GM23338 (cell line): Measurements from ENCODE around the gene SH3GL2. TPM values are rescaled to one million over a fixed set of nuclear protein-coding genes. Genes with fewer than 3 reads are reported as not detected.

Experiments used
- ATAC-seq: fragments of 200-7000 bp; cut with Tn5 transposase; 3 replicates; pipeline ENCODE4 v1.9.1; 2020
- DNase-seq: peaks from one replicate; pipeline ENCODE4 v3.0.0-alpha.2; 2015; ENCODE audit warnings: low spot score
- H2AFZ ChIP-seq: fragments of 200-600 bp; sonication (generic); 2 replicates; pipeline ENCODE4 v1.8.0; 2016; ENCODE audit warnings: antibody characterized with exemption, mild to moderate bottlenecking, moderate library complexity
- H3F3A ChIP-seq: fragments of 200-600 bp; sonication (generic); replicated peaks from 2 replicates; pipeline ENCODE4 v1.8.0; 2017; ENCODE audit warnings: antibody characterized with exemption, mixed run types, low read depth
- H3K27ac ChIP-seq: fragments of 200-600 bp; sonication (generic); 2 replicates; pipeline ENCODE4 v1.6.1; 2016; ENCODE audit warnings: low read depth
- H3K27me3 ChIP-seq: fragments of 200-600 bp; sonication (generic); 2 replicates; pipeline ENCODE4 v1.8.0; 2016; ENCODE audit warnings: mild to moderate bottlenecking, mixed run types, moderate library complexity; ENCODE audit not compliant: insufficient read depth
- H3K36me3 ChIP-seq: fragments of 200-600 bp; sonication (generic); 2 replicates; pipeline ENCODE4 v1.8.0; 2016; ENCODE audit warnings: mild to moderate bottlenecking; ENCODE audit not compliant: insufficient read depth
- H3K4me1 ChIP-seq: fragments of 200-600 bp; sonication (generic); 2 replicates; pipeline ENCODE4 v1.8.0; 2016; ENCODE audit warnings: mild to moderate bottlenecking, moderate library complexity; ENCODE audit not compliant: insufficient read depth
- H3K4me2 ChIP-seq: fragments of 200-600 bp; sonication (generic); 2 replicates; pipeline ENCODE4 v1.7.1; 2017; ENCODE audit warnings: mixed run types
- H3K4me3 ChIP-seq: fragments of 200-600 bp; sonication (generic); 2 replicates; pipeline ENCODE4 v1.6.1; 2016; ENCODE audit warnings: mixed run types
- H3K79me2 ChIP-seq: fragments of 200-600 bp; sonication (generic); replicated peaks from 2 replicates; pipeline ENCODE4 v1.8.0; 2017; ENCODE audit warnings: mild to moderate bottlenecking; ENCODE audit not compliant: insufficient read depth
- H3K9me2 ChIP-seq: fragments of 200-600 bp; sonication (generic); 2 replicates; pipeline ENCODE4 v1.8.0; 2017; ENCODE audit not compliant: insufficient read depth
- H4K20me1 ChIP-seq: fragments of 200-600 bp; sonication (generic); replicated peaks from 2 replicates; pipeline ENCODE4 v1.8.0; 2017; ENCODE audit warnings: mild to moderate bottlenecking; ENCODE audit not compliant: insufficient read depth
- H3K27ac Mint-ChIP-seq: 2 replicates; pipeline ENCODE4 v1.8.0; 2020; ENCODE audit warnings: inconsistent platforms, mild to moderate bottlenecking, moderate library complexity, mixed read lengths
- H3K27me3 Mint-ChIP-seq: 3 replicates; pipeline ENCODE4 v1.8.0; 2022; ENCODE audit warnings: low read depth, mild to moderate bottlenecking, moderate library complexity, mixed read lengths, inconsistent platforms; ENCODE audit not compliant: insufficient read depth, poor library complexity
- H3K36me3 Mint-ChIP-seq: 3 replicates; pipeline ENCODE4 v1.8.0; 2021; ENCODE audit warnings: low read depth, mild to moderate bottlenecking, inconsistent platforms, moderate library complexity, mixed read lengths
- H3K4me1 Mint-ChIP-seq: 3 replicates; pipeline ENCODE4 v1.8.0; 2020; ENCODE audit warnings: mild to moderate bottlenecking, inconsistent platforms, mixed read lengths
- H3K4me3 Mint-ChIP-seq: 3 replicates; pipeline ENCODE4 v1.8.0; 2021; ENCODE audit warnings: moderate library complexity, mild to moderate bottlenecking, inconsistent platforms, mixed read lengths
- H3K9me3 Mint-ChIP-seq: 3 replicates; pipeline ENCODE4 v1.8.0; 2020; ENCODE audit warnings: moderate library complexity, mild to moderate bottlenecking, inconsistent platforms, mixed read lengths
- JUNB ChIP-seq: IDR thresholded peaks from one replicate; pipeline ENCODE4 v1.6.1; 2016; ENCODE audit warnings: antibody characterized with exemption; ENCODE audit not compliant: unreplicated experiment
- NANOG ChIP-seq: IDR thresholded peaks from 2 replicates; pipeline ENCODE4 v1.6.1; 2016; ENCODE audit warnings: antibody characterized with exemption, borderline replicate concordance
- POLR2AphosphoS5 ChIP-seq: IDR thresholded peaks from 2 replicates; pipeline ENCODE4 v1.6.1; 2016; ENCODE audit warnings: antibody characterized with exemption, low read depth
- ZNF114 ChIP-seq: fragments of 250-450 bp; sonication (Bioruptor Pico); IDR thresholded peaks from 2 replicates; pipeline ENCODE4 v1.5.0; 2020; ENCODE audit warnings: mild to moderate bottlenecking, moderate library complexity
- polyA plus RNA-seq: library from polyadenylated mRNA; unstranded; fragments of >200 nt; fragmentation: Nextera tagmentation; extraction: Ambion mirVana; gene quantifications from 2 replicates; pipeline ENCODE4 v1.2.1, GENCODE V29; 2016
- total RNA-seq: library from RNA; depleted of rRNA; stranded (reverse); fragments of >200 nt; shearing (Covaris generic); gene quantifications from 2 replicates; pipeline ENCODE4 v1.2.3, GENCODE V29; 2014
- TF ChIP-seq, protein P1 (sequence below): fragments of 250-450 bp; sonication (Bioruptor Pico); IDR thresholded peaks from 2 replicates; pipeline ENCODE4 v1.5.0; 2020; ENCODE audit warnings: mild to moderate bottlenecking, moderate library complexity
- TF ChIP-seq, protein P2 (sequence below): IDR thresholded peaks from one replicate; pipeline ENCODE4 v1.6.1; 2018; ENCODE audit warnings: antibody characterized with exemption; ENCODE audit not compliant: unreplicated experiment
- TF ChIP-seq, protein P3 (sequence below): IDR thresholded peaks from 2 replicates; pipeline ENCODE4 v1.6.1; 2016; ENCODE audit warnings: antibody characterized with exemption

SH3GL2 gene
- total and polyA plus RNA-seq, 2 experiments from 2014 or later, result 5.9 to 8.6 TPM

DNA sequence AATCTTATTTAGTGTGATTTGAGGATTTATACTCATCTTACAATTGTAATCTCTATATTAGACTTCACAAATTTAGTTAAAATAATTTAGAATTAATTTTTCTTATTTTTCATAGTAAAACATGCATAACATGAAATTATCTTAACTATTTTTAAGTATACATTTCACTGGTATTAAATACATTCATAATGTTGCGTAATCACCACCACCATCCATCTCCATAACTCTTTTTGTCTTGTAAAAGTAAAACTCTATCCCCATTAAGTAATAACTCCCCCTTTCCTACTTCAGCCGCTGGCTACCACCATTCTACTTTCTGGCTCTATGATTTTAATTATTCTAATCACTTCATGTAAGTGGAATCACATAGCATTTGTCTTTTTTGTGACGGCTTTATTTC is 193.4 kb downstream of the SH3GL2 start (continued):
- TF ChIP-seq, protein P1, sequence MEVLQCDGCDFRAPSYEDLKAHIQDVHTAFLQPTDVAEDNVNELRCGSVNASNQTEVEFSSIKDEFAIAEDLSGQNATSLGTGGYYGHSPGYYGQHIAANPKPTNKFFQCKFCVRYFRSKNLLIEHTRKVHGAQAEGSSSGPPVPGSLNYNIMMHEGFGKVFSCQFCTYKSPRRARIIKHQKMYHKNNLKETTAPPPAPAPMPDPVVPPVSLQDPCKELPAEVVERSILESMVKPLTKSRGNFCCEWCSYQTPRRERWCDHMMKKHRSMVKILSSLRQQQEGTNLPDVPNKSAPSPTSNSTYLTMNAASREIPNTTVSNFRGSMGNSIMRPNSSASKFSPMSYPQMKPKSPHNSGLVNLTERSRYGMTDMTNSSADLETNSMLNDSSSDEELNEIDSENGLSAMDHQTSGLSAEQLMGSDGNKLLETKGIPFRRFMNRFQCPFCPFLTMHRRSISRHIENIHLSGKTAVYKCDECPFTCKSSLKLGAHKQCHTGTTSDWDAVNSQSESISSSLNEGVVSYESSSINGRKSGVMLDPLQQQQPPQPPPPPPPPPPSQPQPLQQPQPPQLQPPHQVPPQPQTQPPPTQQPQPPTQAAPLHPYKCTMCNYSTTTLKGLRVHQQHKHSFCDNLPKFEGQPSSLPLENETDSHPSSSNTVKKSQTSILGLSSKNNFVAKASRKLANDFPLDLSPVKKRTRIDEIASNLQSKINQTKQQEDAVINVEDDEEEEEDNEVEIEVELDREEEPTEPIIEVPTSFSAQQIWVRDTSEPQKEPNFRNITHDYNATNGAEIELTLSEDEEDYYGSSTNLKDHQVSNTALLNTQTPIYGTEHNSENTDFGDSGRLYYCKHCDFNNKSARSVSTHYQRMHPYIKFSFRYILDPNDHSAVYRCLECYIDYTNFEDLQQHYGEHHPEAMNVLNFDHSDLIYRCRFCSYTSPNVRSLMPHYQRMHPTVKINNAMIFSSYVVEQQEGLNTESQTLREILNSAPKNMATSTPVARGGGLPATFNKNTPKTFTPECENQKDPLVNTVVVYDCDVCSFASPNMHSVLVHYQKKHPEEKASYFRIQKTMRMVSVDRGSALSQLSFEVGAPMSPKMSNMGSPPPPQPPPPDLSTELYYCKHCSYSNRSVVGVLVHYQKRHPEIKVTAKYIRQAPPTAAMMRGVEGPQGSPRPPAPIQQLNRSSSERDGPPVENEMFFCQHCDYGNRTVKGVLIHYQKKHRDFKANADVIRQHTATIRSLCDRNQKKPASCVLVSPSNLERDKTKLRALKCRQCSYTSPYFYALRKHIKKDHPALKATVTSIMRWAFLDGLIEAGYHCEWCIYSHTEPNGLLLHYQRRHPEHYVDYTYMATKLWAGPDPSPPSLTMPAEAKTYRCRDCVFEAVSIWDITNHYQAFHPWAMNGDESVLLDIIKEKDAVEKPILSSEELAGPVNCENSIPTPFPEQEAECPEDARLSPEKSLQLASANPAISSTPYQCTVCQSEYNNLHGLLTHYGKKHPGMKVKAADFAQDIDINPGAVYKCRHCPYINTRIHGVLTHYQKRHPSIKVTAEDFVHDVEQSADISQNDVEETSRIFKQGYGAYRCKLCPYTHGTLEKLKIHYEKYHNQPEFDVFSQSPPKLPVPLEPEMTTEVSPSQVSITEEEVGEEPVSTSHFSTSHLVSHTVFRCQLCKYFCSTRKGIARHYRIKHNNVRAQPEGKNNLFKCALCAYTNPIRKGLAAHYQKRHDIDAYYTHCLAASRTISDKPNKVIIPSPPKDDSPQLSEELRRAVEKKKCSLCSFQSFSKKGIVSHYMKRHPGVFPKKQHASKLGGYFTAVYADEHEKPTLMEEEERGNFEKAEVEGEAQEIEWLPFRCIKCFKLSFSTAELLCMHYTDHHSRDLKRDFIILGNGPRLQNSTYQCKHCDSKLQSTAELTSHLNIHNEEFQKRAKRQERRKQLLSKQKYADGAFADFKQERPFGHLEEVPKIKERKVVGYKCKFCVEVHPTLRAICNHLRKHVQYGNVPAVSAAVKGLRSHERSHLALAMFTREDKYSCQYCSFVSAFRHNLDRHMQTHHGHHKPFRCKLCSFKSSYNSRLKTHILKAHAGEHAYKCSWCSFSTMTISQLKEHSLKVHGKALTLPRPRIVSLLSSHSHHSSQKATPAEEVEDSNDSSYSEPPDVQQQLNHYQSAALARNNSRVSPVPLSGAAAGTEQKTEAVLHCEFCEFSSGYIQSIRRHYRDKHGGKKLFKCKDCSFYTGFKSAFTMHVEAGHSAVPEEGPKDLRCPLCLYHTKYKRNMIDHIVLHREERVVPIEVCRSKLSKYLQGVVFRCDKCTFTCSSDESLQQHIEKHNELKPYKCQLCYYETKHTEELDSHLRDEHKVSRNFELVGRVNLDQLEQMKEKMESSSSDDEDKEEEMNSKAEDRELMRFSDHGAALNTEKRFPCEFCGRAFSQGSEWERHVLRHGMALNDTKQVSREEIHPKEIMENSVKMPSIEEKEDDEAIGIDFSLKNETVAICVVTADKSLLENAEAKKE (CRISPR knock-in tag), result no peak
- TF ChIP-seq, protein P2, sequence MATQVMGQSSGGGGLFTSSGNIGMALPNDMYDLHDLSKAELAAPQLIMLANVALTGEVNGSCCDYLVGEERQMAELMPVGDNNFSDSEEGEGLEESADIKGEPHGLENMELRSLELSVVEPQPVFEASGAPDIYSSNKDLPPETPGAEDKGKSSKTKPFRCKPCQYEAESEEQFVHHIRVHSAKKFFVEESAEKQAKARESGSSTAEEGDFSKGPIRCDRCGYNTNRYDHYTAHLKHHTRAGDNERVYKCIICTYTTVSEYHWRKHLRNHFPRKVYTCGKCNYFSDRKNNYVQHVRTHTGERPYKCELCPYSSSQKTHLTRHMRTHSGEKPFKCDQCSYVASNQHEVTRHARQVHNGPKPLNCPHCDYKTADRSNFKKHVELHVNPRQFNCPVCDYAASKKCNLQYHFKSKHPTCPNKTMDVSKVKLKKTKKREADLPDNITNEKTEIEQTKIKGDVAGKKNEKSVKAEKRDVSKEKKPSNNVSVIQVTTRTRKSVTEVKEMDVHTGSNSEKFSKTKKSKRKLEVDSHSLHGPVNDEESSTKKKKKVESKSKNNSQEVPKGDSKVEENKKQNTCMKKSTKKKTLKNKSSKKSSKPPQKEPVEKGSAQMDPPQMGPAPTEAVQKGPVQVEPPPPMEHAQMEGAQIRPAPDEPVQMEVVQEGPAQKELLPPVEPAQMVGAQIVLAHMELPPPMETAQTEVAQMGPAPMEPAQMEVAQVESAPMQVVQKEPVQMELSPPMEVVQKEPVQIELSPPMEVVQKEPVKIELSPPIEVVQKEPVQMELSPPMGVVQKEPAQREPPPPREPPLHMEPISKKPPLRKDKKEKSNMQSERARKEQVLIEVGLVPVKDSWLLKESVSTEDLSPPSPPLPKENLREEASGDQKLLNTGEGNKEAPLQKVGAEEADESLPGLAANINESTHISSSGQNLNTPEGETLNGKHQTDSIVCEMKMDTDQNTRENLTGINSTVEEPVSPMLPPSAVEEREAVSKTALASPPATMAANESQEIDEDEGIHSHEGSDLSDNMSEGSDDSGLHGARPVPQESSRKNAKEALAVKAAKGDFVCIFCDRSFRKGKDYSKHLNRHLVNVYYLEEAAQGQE, result no peak

DNA sequence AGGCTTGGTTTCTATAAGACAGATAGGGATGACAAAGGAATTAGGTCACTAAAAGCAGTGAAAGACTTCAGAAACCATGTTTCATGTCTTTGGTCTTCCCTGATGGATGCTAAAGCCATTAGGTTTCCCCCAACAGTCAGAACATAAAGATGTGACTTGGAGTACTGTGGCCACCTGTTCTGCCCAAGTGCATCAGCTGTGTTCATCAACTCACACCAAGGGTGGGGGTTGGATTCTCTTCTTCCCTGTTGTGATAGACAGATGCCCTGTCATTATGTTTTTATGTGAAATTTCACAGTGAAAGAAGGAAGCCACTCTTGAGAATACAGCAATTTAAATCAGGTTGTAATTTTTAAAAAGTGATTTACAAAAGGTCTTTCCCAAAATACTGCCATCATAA is 196.8 kb downstream of the SH3GL2 start:
- Histone ChIP-seq H4K20me1 (no peaks in the 10 kb centered on the region), H3K36me3 (no peaks in the 10 kb centered on the region), H3K9me2 (no peaks in the 10 kb centered on the region), H2AFZ (no peak overlapping the region), H3K27me3 (no peaks in the 10 kb centered on the region), H3F3A (no peaks in the 10 kb centered on the region), H3K4me3 (no peak overlapping the region), H3K4me2 (no peak overlapping the region), H3K4me1 (no peaks in the 10 kb centered on the region), H3K27ac (no peak overlapping the region), H3K79me2 (no peaks in the 10 kb centered on the region)
- Mint-ChIP-seq H3K4me1 (no peaks in the 10 kb centered on the region), H3K36me3 (no peaks in the 10 kb centered on the region), H3K9me3 (no peaks in the 10 kb centered on the region), H3K27ac (no peak overlapping the region), H3K4me3 (no peak overlapping the region), H3K27me3 (no peaks in the 10 kb centered on the region)
- ATAC-seq (no peak), DNase-seq (no peak)
- TF ChIP-seq ZNF114 (CRISPR knock-in tag) (no peak), JUNB (no peak), NANOG (no peak), POLR2AphosphoS5 (no peak)
- TF ChIP-seq, protein P3, sequence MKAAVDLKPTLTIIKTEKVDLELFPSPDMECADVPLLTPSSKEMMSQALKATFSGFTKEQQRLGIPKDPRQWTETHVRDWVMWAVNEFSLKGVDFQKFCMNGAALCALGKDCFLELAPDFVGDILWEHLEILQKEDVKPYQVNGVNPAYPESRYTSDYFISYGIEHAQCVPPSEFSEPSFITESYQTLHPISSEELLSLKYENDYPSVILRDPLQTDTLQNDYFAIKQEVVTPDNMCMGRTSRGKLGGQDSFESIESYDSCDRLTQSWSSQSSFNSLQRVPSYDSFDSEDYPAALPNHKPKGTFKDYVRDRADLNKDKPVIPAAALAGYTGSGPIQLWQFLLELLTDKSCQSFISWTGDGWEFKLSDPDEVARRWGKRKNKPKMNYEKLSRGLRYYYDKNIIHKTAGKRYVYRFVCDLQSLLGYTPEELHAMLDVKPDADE, result no peak
